ENCODE measurements around the gene IGFBP3.

The IGFBP3 gene

GRCh38 chr7:45878457-45879144, 42.5 kb downstream of the IGFBP3 start:
- in situ Hi-C loops (cut with MboI; ENCODE audit: low sequenced_read_pairs): no loop called here

DNA sequence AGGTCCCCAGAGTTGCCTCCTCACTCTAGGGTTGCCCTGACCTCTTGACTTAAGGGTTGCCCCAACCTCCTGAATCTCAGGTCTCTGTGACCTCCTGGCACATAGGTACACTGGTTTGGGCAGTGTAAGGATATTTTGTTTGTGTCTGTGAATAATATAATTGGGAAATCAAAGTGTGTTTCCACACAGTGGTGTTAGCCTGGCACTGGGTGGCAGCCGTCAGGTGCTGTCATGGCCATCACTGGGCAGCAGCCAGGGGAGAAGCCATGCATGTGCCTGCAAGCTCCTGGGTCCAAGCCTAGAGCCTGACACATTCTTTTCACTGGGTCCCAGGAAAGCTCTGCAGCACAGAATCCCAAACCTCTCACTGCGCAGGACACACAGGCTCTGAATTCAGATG, 44.6 kb downstream of the IGFBP3 start:
- in situ Hi-C loops (cut with MboI; ENCODE audit: low sequenced_read_pairs): no loop called here

- in situ Hi-C loops (cut with MboI; ENCODE audit: low sequenced_read_pairs): loop anchor here (25.0 kb wide), 2 partner anchors 212 to 712 kb away; partner anchors contain the start of gene RAMP3
Observed at GRCh38 chr7:45874408-45875131, 46.5 kb downstream of the IGFBP3 start.

DNA sequence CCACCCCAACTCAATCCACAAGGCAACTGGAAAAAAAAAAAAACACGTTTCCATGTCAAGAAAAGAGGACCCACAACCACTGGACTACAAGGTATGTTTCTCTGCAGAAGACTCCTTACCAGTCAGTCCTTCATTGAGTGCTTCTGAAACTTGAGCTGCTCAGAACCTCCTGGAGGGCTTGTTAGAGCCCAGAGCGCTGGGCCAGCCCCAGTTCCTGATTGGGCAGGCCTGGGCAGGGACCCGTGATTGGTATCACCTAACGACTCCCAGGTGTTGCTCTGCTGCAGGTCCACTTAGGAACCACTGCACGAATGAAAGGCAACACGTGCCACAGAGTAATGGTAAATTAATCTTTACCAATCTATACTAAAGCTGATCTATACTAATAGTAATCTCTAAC, 47.7 kb downstream of the IGFBP3 start:
- in situ Hi-C loops (cut with MboI; ENCODE audit: low sequenced_read_pairs): loop anchor here (25.0 kb wide), 2 partner anchors 211 to 711 kb away; partner anchors contain the start of gene RAMP3

DNA sequence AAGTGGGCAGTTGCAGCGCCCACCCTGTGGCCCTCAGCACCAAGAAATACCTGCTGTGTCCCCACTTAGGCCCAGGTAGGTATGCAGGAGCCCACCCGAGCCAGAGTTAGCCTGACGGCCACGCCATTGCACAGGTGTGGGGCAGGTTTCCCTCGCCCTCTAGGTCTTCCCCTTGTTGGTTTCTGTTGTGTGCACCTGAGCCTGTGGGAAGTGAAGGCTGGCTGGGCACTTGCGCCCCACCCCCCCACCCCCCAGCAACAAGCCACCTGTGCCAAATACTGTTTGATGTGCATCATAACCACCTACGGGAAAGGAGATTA, 48.1 kb downstream of the IGFBP3 start, which contains the start of gene CCDC201:
Gene CCDC201, minus strand, starts transcription at position 48 of the 320 bp plus-strand sequence. CDS start 75 bp downstream, outside the sequence.
- in situ Hi-C loops (cut with MboI; ENCODE audit: low sequenced_read_pairs): loop anchor here (25.0 kb wide), 2 partner anchors 211 to 711 kb away; partner anchors contain the start of gene RAMP3

- in situ Hi-C loops (cut with MboI; ENCODE audit: low sequenced_read_pairs): loop anchor here (25.0 kb wide), 2 partner anchors 210 to 710 kb away; partner anchors contain the start of gene RAMP3
Observed at GRCh38 chr7:45872116-45873034, 48.7 kb downstream of the IGFBP3 start.

- in situ Hi-C loops (cut with MboI; ENCODE audit: low sequenced_read_pairs): loop anchor here (25.0 kb wide), 2 partner anchors 207 to 707 kb away; partner anchors contain the start of gene RAMP3
Observed at GRCh38 chr7:45869426-45869825, 51.6 kb downstream of the IGFBP3 start.

GRCh38 chr7:45867471-45867870, 53.6 kb downstream of the IGFBP3 start:
- in situ Hi-C loops (cut with MboI; ENCODE audit: low sequenced_read_pairs): loop anchor here (25.0 kb wide), 2 partner anchors 205 to 705 kb away; partner anchors contain the start of gene RAMP3

- in situ Hi-C loops (cut with MboI; ENCODE audit: low sequenced_read_pairs): loop anchor here (25.0 kb wide), 2 partner anchors 204 to 704 kb away; partner anchors contain the start of gene RAMP3
Observed at GRCh38 chr7:45865594-45866410, 55.3 kb downstream of the IGFBP3 start.

- in situ Hi-C loops (cut with MboI; ENCODE audit: low sequenced_read_pairs): loop anchor here (25.0 kb wide), 2 partner anchors 201 to 701 kb away; partner anchors contain the start of gene RAMP3
Observed at GRCh38 chr7:45863715-45864114, 57.4 kb downstream of the IGFBP3 start.

Data from HL-60/S4 treated with retinoic acid at 250 ng/mL for 4 days and 3 days (cell line).